HG03066 (cell line): Measurements from ENCODE around the gene CD99L2.
A peak's percentile ranks its signal among the peaks of the same experiment; 100 is the strongest.

Experiments
- ATAC-seq: cut with Tn5 transposase; IDR thresholded peaks from one replicate; pipeline ENCODE4 v1.9.1; 2021; ENCODE audit warnings: low read depth; ENCODE audit not compliant: unreplicated experiment

CD99L2 gene

DNA sequence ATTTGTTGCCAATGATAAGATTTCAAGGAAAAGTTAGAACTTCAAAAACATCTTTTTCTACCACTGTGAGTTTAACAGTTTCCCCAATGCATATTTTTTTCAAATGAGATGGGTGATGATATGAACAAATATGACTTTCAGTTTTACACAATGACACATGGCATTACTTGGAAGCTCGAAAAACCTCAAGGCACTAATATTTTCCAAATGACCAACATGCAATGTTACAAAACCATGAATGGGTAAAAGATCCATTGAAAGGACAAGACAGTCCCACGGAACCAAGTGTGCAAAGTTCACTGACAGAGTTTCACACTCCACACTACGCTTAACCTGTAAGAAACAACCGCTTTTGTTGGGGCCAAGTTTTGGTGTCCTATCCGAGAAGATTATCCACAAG is 84.5 kb downstream of the CD99L2 start:
- ATAC-seq = no peak

DNA sequence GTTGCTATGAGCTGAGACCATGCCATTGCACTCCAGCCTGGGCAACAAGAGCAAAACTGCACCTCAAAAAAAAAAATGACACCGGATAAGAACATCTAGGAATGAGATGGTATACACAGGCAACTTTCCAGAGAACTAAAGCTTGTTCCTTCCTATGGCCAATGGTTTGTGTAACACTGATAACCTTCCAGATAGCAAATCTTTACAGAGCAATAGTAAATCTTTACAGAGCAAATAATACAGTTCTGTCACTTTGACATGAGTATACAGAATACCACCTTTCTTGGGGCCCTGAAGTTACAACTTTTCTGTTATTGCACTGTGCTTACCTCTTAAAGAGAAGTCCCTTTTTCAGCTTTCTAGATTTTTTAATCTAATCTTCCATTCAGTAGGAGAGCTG is 91.6 kb downstream of the CD99L2 start:
- ATAC-seq = no peak

GRCh38 chrX:150805736-150806135 is 92.7 kb downstream of the CD99L2 start:
- no peak for ATAC-seq

- no peak for ATAC-seq
Observed at GRCh38 chrX:150792949-150793527, 105.4 kb downstream of the CD99L2 start.

- no peak for ATAC-seq
Observed at GRCh38 chrX:150790021-150790420, 108.4 kb downstream of the CD99L2 start.

GRCh38 chrX:150781677-150782076 is 116.8 kb downstream of the CD99L2 start:
- ATAC-seq = no peak

- no peak for ATAC-seq
Observed at GRCh38 chrX:150779385-150779784, 119.1 kb downstream of the CD99L2 start.

DNA sequence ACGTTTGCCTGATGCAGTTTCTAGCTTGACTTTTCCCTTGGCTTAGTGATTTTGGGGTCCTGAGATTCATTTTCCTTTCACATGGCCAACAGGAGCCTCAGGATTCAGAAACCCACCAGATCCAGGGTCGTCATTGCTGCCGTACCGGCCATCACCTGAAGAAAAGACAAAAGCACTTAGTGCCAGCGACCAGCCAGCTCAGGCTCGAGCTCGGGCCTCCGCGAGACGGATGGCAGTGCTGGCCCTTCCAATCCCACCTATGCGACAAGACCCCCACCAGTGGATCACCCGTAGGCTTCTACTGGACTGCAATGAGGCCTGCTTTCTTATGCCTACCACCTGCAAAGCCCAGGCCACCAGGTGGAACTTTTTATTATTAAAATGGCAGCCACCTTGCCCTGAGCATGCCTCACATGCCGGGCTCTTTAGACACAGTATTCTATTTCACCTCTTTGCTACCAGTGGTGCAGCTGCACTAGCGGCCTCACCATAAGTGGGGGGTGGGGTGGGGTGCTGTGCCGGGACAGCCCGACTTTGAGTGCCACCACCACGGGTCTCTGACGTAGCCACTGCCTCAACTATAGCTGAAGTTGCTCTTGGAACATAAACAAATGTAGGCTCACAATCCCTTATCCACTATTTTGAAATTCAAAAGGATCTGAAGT is 121.0 kb downstream of the CD99L2 start:
- ATAC-seq = no peak

DNA sequence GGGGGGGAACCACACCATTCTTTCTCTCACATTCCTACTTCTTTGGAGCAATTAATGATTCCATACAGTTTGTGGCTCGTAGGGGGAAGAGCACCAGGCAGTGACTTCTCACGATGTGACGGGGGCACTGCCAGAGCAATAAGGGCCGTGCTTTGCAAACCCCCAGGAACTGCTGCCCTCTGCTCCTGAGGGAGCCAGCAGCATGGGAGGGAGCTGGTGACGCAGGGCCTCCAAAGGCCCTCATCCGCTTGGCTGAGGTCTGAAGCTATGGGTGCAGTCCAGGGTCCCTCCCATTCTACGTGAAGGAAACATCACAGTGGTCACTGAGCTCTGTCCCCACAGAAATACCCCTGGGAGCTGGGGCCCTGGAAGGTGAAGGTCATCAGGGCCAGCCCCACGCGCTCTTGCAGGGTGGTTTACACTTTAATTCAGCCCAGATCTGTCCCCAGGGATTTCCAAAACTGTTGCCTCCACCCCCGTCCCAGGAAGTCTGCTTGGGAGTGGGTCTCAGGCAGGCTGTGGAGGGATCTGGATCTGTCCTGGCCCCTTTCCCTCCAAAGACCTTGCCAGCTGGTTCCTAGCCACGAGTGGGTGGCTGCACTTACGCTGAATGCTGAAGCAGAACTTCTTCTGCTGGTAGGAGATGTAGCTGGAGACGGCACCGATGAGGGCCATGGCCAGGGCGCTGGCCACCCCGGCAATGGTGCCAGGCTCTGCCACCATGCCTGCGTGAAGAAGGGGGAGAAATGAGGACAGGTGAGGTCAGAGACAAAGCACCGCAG is 122.7 kb downstream of the CD99L2 start:
- ATAC-seq = no peak

DNA sequence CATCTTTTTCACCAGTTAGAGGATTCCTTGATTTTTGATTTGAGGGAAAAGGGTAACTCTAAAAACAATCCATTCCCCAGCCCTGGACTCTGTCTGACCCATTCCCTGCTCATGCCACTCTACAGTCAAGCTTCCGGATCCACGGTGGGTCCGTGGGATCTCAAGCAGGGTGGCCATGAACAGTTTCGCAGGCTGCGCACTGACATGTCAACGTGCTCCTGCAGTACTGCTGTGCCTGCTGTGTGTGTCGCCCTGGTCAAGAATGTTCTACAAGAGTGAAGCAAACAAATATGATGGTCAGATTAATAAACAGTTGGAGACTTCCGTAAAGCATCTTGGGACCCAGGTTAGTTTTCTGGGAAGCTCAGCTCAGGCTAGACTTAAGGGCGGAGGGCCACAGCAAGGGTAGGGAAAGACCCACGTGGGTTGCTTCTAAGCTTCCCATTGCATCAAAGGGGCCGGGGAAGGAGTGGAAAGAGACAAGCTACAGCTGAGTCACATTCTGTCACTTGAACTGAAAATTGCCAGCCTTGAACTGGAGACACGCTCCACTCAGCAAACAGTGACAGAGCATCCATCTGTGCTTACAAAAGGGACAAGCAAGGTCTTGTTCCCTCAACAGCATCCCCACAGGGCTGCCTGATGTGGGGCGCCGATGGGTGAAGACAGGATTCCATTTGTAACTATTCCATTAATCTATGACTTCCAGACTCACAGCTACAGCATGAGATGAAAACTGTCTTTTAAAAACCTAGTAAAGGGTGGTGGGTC is 123.5 kb downstream of the CD99L2 start:
- no peak for ATAC-seq

DNA sequence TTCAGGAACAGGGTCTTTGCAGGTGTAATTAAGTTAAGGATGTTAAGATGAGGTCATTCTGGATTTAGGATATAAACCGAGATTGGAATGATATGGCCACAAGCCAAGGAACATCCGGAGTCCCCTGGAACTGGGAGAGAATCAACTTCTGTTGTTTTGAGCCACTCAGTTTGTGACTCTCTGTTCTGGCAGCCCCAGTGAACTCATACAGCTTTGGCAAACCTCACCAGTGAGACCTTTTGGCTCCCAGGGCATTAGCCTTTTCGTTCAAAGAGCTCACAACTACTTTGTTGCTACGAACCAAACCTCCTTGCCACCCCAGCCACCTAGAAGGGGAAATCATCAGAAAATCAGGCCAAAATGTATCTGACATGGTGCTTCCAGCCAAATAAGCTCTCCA is 124.8 kb downstream of the CD99L2 start:
- no peak for ATAC-seq

- ATAC-seq = no peak
Observed at GRCh38 chrX:150773117-150773516, 125.4 kb downstream of the CD99L2 start.

DNA sequence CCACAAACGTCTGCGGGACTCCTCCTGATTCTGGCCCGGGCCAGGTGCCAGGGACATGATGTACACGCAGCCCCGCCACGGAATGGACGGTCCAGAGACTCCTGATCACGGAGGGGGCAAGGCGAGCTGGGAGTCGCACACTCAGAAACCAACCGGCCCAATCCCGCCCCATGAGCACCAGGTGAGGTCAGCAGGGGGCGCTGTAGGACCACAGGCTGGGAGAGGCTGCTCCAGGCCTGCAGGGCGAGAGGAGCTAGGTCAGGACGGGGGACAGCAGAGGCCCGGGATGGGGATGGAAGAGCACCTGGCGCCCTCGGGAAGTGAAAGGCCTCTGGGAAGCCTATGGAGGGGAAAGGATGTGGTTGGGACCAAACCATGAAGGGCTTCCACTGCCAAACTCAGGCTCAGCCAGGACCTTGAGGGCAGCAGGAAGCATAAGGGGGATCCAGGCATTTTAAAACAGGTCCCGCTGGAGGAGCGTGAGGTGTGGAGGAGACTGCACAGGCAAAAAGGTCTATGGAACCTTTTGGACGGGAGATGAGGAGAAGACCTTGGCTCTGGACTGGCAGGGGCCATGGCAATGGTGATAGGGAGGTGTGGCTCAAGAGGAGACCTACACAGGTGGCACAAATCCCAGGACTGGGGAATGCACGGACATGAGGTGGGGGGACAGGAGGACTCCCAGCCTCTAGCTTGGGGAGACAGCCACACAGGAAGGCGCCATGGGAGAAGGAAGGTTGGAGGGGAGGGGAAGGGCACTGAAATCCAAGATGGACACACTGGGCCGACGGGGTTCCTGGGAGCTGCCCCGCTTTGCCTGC is 126.1 kb downstream of the CD99L2 start:
- ATAC-seq = peak; percentile 74

- ATAC-seq = no peak
Observed at GRCh38 chrX:150771116-150771515, 127.4 kb downstream of the CD99L2 start.

DNA sequence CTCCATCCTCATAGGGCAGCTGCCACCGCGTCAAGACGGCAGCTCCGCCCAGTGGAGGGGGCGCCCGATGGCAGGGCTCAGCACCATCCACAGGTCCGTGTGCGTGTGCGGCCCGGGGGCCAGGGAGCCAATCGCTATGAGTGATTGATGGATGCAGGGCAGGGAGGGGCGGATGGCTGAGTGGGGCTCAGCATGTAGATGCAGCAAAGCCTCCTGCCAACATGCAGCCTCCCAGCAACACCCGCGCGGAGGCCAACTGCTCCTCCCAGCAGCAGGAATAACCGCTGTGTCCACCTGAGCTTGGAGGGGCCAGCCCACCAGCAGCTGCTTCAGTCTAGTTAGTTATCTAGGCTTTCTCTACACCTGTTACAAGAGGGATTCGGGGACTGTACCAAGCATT is 127.8 kb downstream of the CD99L2 start:
- no peak for ATAC-seq

- ATAC-seq = no peak
Observed at GRCh38 chrX:150769408-150769807, 129.1 kb downstream of the CD99L2 start.

- ATAC-seq = no peak
Observed at GRCh38 chrX:150768580-150769190, 129.8 kb downstream of the CD99L2 start.

- no peak for ATAC-seq
Observed at GRCh38 chrX:150768132-150768485, 130.4 kb downstream of the CD99L2 start.

DNA sequence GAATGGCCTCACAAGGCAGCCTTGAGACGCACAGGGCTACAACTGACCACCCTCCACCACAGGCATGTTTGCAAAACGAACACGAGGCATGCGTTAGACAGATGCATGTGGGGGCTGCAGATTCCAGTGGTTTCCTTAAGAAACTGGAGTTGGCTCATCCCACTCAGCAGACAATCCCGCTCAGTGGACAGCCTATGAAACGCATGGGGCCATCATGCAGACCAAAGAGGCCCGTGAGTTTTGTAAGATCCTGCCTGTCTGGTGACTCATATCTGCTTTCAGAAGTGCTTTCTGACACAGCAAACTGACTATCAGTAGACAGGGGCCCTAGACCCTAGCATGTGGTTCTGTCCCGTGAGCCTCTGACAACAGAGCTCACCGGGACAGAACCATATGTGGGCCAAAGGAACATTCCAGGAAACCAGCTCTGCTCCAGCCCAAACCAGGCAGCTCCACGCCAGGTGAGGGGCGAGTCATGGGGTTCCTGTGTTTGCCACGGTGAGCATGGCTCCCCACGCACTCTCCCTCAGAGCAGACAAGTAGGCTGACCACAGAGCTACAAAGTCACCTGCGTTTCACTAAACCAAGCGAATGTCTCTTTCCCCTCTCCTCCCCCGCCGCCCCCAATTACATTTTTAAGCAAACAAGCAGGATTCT is 130.9 kb downstream of the CD99L2 start:
- ATAC-seq = no peak

GRCh38 chrX:150767045-150767395 is 131.4 kb downstream of the CD99L2 start:
- no peak for ATAC-seq
